ENCODE data around the gene GNAI2.
"Not testable (repeated sequence)": the region's sequence is repeated elsewhere in the genome, so short reads cannot be mapped to it uniquely, and the experiment has no call there.

Gene GNAI2

DNA sequence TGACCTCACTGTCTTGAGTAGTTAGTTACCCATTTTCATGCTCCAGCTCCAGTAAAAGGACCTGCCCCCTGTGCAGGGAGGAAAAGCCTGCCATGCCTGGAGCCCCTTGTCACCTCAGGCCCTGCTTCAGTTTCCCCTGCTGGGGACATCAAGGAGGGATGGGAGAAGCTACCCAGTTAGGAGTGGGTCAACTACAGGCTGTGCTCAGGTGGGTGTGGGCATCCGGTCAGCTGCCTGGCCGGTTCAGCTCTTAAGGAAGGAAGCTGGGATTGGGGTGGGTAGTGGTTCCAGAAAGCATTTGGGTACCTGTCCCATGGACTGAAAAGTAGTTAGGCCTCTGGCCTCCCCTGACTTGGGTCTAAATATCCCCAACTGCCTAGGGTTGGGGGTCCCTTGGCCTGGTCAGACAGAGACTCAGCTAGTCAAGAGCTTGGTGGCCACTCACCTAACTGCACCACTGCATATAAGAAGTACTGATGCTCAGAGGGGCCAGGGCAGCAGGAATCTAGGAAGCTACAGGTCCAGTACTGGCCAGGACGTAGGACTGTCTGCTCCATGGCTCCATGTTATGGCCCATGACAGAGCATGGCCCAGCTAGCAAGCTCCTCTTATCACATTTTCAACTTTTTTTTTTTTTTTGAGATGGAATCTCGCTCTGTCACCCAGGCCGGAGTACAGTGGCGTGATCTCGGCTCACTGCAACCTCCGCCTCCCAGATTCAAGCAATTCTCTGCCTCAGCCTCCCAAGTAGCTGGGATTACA, 43.4 kb downstream of the GNAI2 start:
- DNase-seq, result no peak

DNA sequence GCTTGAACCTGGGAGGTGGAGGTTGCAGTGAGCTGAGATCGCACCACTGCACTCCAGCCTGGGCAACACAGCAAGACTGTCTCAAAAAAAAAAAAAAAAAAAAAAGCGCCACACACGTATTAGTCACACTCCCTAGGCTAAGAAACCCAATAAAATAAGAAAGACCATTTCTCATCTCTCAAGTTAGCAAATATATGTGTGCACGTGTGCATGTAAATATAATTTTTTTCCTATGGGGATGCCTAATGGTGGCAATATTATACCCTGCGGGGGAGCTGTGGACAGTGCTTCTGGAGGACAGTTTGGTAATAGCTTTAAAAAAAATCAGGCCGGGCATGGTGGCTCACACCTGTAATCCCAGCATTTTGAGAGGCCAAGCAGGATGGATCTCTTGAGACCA, 48.1 kb downstream of the GNAI2 start:
- DNase-seq, result not testable (repeated sequence)

DNA sequence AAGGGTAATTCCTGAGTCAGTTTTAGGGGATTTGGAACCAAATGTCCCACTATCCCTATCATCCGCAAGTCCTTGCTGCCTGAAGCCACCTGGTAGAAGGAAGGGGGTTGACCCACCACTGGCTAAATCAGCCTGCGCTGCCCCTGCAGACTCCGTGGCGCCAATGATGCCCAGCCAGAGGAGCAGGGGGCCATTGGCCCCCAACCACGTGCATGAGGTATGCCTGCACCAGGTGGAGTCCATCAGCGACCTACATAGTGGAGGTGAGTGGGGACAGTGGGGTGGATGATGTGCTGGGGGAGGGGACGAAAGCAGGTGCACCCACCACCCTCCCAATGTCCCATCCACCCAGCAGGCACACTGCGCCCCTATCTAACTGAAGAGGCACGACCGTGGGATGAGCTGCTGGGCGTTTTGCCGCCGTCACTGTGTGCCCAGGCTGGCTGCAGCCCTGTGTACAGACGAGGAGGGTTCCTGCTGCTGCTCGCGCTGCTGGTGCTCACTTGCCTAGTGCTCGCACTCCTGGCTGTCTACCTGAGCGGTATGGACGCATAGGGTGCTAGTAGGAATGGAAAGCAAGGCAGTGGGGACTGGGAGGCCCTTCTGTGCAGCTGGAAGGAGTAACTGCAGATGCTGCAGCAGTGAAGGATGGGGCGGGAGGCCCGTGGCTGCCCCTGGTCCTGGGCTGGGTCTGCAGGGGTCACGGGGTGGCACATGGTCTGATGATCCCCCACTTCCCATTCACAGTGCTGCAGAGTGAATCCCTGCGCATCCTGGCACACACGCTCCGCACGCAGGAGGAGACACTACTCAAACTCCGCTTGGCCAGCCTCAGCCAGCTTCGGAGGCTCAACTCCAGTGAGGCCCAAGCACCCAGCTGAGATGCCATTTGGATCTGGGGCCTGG, 50.6 kb downstream of the GNAI2 start:
- DNase-seq, result no peak

DNA sequence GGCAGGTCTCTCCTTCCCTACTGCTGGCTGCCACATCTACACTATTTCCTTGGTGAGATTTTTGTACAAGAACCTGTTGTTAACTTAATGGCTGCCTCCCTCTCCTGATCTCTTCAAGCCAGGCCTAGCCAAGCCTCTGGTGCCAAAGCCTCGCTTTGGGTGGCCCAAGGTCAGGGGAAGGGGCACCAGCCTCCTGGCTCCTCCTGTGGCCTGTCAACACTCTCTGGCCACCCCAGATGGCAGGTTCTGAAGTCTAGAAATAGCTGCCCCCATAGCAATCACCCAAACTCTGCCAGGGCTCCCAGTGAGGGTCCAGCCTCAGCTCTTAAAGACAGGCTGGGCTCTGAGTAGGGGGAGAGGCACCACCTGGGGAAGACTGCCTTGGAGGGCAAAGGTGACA, 51.3 kb downstream of the GNAI2 start:
- no peak for DNase-seq

- DNase-seq, result no peak
Observed at GRCh38 chr3:50288387-50289007, 52.5 kb downstream of the GNAI2 start.

DNA sequence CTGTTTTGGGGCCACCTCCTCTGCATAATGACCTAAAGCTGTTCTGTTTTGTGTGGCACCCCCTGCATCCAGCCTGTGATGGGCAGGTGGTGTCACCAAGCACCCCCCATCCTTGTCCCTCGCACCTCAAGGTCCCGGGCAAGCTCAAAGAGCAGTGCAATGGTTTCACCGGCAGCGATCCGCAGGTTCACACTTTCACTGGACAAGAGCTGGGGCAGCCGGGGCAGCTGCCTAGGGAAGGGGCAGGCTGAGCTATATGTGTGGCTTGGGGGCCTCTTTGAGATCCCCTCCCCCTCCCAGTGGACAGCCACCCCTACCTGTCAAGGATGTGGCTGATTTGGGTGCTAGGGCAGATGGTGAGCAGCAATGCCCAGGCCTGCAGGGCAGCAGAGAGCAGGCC, 53.1 kb downstream of the GNAI2 start:
- no peak for DNase-seq

GRCh38 chr3:50290161-50290641, 54.2 kb downstream of the GNAI2 start:
- no peak for DNase-seq

DNA sequence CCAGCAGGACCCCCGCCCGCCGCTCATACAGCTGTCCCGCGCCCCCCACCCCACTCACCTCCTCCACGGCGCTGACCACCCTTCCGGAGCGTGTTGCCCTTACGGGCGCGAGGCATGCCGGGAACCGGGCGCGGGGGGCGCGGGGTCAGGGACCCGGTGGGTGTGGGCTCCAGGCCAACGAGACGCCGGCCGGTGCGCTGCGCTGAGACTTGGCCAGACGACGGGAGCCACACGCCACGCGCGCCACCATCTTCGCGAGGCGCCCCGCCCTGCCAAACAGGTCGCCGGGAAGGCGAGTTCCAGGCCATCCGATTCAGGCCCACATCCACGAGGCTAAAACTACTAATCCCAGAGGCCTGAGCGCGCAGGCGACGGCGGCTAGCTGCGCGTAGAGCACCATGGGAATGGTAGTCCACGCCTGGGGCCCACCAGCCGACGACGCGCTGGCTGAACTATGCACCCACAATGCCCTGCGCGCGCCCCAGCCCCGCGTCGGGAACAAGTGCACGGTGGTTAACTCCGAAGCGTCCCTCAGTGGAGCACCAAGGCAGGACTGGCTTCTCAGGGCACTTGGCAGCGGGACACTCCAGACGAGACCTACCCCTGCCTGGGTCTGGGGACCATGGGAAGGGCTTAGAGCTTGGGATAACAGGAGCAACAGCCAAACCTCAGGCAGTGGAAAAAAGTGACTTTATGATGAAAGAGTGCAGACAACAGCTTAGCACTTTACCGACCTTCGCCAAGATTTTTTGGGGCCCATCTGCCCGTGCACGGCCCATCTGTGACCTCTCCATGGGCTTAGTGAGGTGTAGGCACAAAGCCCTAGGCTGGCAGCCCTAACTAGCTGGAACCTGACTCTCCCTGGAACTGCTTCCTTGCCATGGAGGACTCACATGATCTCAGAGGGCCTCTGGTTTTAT, 56.4 kb downstream of the GNAI2 start, which contains the start of gene IFRD2:
TSS of gene IFRD2 (minus strand) at position 271 of the 920 bp plus-strand sequence. CDS start at position 116, 155 bp downstream.
- peak; percentile 96 for DNase-seq

GRCh38 chr3:50293079-50293801, 57.2 kb downstream of the GNAI2 start:
- DNase-seq, result no peak

DNA sequence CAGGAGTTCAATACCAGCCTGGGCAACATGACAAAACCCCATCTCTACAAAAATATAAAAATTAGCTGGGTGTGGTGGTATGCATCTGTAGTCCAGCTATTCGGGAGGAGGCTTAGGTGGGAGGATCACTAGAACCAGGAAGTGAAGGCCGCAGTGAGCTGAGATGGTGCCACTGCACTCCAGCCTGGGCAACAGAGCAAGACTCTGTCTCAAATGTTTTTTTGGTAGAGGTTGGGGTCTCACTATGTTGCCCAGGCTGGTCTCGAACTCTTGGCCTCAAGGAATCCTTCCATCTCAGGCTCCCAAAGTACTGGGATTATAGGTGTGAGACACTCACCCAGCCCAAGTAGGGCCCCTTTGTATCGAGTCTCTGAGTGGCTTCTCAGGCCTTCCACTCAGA, 58.1 kb downstream of the GNAI2 start:
- no peak for DNase-seq

DNA sequence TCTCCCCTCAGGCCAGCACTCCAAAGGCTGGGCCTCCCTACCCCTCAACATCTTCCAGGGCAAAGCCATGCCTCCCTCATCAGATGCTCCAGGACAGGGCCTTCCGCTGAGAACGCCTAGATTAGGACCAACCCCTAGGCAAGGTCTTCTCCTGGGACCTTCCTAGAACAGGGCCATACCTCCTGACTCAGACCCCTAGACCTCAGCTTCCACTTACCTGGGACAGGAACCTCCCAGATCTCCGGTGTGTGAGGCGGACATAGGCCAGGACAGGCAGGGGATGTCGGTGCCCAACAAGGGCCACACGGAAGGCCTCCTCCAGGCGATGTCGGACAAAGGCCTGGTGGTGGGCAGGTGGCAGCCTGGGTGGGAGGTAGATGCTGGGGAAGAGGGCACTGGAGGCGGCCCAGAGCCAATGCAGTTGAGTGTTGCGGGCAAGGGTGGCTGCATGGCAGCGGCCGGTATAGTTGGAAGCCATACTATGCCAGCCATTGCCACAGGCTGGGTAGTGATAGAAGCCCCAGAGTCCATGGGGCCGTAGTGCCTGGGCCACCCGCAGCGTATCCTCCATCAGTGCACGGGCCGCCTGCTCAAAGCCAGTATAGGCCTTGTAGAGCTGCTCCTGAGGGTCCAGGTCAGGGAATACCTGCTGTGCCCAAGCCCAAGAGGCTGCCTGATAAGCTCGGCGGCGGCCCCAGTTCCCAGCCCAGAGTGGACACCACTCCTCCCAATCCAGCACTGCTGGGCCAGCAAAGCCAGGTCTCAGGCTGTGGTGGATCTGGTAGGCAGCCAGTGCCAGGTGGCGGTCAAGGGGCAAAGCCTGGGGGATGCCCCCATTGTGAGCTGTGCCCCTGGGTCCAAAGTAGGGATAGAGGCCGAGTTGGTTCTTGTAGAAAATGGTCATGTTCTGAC, 58.7 kb downstream of the GNAI2 start:
- DNase-seq, result no peak

DNA sequence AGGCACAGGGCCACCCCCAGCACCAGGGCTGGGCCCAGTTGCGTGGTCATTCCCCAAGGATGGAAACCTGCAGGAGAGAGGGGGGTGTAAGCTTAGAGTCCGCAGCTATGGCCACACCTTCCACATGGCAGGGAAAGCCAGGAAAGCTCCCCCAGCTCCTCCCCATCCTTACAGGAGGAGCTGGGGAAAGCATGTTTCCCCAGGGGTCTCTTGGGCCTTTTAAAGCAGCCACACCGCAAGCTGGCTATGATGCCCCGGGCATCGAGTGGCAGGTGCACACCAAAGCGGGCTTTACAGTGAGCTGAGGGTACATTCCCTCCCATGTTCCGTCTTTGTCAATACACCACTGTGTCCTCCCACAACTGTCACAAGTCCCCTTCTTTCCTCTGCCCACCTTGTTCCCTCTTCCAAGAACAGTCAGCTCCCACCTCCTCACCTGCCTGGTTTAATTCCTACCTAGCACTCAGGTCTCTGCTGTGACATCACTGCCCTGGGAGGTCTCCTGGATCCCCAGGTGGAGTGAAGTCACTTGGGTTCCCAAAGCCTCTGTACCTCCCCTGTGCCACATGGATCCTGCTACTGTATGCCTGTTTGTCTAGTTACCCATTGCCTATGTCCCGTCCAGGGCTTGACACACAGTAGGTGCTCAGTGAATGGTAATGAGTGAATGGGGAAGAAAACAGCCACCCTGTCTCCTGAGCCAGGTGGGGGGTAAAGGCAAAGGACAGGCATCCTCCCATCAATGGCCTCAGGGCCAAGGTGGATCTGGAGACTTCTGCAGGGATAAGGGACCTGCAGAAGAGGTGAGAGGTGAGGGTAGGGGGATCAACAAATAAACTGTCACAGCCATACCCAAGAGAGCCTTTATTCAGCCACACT, 59.8 kb downstream of the GNAI2 start:
- no peak for DNase-seq

GRCh38 chr3:50296721-50297383, 60.8 kb downstream of the GNAI2 start:
- DNase-seq, result no peak

DNA sequence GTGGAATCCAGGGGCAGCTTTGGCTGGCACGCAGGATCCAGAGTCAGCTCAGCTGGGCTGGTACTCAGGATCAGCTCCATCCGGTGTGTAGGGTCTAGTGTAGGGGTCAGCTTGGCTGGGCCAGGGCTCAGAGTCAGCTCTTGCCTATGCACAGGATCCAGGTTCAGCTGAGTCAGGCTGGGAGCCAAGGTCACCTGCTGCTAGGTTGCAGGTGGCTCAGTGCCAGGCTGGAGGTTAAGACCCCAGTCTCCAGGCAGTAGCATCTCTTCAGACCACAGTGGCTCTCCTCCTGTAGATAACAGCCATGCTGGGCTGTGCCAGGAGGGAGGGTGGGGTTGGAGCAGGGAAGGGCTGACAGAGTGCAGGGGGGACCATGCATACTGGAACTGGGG, 61.4 kb downstream of the GNAI2 start:
- no peak for DNase-seq

- no peak for DNase-seq
Observed at GRCh38 chr3:50297896-50298725, 62.1 kb downstream of the GNAI2 start.

- peak; percentile 99 for DNase-seq
Observed at GRCh38 chr3:50298836-50299637, 63.0 kb downstream of the GNAI2 start, which contains the start of the genes HYAL3 and NAA80. Gene HYAL3, minus strand, starts transcription at chr3:50299405. Its CDS starts 3,803 bp downstream, at chr3:50295602. Gene NAA80, minus strand, starts transcription at chr3:50299405. Its CDS starts 1,942 bp downstream, at chr3:50297463.

DNA sequence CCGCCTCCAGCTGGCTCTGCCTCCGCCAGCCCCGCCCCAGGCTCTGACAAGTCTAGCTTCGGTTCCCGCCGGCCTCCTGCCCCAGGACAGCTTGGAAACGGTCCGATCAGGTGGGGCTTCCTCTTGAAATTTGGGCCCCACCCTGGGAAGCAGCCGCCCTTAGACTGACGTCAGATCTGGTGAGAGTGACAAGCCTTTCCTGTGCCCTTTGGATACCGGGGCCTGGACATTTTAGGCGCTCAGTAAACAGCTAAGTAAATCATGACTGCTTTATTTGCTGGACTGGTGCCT, 63.6 kb downstream of the GNAI2 start:
- DNase-seq, result no peak

Measured in CD4-positive, alpha-beta T cell treated with Interferon gamma for 1 hour (primary cell).